ENCODE results near the gene GUCY2C.

DNA sequence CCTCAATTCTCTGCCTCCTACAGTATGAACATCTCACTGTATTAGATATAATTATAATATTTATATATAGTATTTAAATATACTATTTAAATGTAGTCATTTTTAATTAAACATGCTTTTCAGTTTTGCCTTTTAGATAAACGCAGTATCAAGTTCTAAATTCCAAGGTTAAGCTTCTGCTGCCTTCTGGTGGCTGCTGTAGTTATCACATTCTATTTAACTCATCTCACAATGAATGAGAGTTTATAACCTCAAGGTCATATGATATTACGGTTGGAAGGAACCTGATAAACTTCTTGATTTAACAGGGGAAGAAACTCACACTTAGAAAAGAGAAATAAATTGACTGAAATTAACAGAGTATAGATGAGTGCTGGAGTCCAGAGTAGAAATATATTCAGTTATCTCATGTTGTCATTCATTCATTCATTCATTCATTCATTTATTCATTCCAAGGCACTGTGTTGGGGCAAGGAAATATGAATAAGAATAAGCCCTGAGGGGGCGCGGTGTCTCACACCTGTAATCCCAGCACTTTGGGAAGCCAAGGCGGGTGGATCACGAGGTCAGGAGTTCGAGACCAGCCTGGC lies 31.9 kb downstream of the GUCY2C start:
- TF ChIP-seq, protein P1, sequence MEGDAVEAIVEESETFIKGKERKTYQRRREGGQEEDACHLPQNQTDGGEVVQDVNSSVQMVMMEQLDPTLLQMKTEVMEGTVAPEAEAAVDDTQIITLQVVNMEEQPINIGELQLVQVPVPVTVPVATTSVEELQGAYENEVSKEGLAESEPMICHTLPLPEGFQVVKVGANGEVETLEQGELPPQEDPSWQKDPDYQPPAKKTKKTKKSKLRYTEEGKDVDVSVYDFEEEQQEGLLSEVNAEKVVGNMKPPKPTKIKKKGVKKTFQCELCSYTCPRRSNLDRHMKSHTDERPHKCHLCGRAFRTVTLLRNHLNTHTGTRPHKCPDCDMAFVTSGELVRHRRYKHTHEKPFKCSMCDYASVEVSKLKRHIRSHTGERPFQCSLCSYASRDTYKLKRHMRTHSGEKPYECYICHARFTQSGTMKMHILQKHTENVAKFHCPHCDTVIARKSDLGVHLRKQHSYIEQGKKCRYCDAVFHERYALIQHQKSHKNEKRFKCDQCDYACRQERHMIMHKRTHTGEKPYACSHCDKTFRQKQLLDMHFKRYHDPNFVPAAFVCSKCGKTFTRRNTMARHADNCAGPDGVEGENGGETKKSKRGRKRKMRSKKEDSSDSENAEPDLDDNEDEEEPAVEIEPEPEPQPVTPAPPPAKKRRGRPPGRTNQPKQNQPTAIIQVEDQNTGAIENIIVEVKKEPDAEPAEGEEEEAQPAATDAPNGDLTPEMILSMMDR (IDR thresholded peaks at IDR 0.05), result peak; percentile 53 to 77
- TF ChIP-seq POLR2AphosphoS5 (IDR thresholded peaks at IDR 0.05), result no peak
- TF ChIP-seq POLR2A (IDR thresholded peaks at IDR 0.05), result no peak
- TF ChIP-seq EP300 (IDR thresholded peaks at IDR 0.05), result no peak

Measured in suprapubic skin (tissue), 4 donors.